ENCODE measurements around the gene CA14. TPM values are rescaled to one million over a fixed set of nuclear protein-coding genes. Genes with fewer than 3 reads are reported as not detected.

The CA14 gene
- total RNA-seq, 1 experiment from 2014 or later = 42.0 TPM

- Histone ChIP-seq H3K9me3 (ENCODE audit: control insufficient read depth, low read depth, low read length) (no peaks in the 10 kb centered on the region), H2AFZ (ENCODE audit: low read length) (no peak overlapping the region), H4K8ac (replicated peaks; ENCODE audit: insufficient read length, low read depth, low read length) (no peak overlapping the region), H3K14ac (ENCODE audit: insufficient read depth, low read length) (no peak overlapping the region), H2BK120ac (ENCODE audit: low read depth, low read length, poor library complexity, severe bottlenecking) (no peak overlapping the region), H3K9ac (ENCODE audit: extremely low read depth, insufficient read length, low read length) (no peak overlapping the region), H3K79me1 (ENCODE audit: insufficient read depth, low read depth, low read length, poor library complexity, severe bottlenecking) (no peaks in the 10 kb centered on the region), H3K4ac (ENCODE audit: low read depth, low read length) (no peak overlapping the region), H3T11ph (ENCODE audit: low read length) (no peak overlapping the region), H3K4me1 (ENCODE audit: insufficient read depth, low read length) (no peaks in the 10 kb centered on the region), H3K18ac (ENCODE audit: insufficient read length, low read depth, low read length) (no peak overlapping the region), H3K56ac (ENCODE audit: insufficient read length, low read depth, low read length) (no peak overlapping the region), H2BK15ac (ENCODE audit: low read depth, low read length) (no peak overlapping the region), H3K23me2 (ENCODE audit: insufficient read length, low read depth, low read length, poor library complexity, severe bottlenecking) (peaks cover 17% of the 10 kb centered on the region), H3K4me2 (ENCODE audit: insufficient read depth, insufficient read length, low read length) (no peak overlapping the region), H3K79me2 (ENCODE audit: insufficient read depth, low read length) (no peaks in the 10 kb centered on the region), H2BK20ac (ENCODE audit: low read depth, low read length, poor library complexity, severe bottlenecking) (no peak overlapping the region), H2AK5ac (ENCODE audit: insufficient read length, low read length) (no peak overlapping the region), H3K23ac (ENCODE audit: insufficient read length, low read depth, low read length) (no peak overlapping the region), H4K20me1 (ENCODE audit: control insufficient read depth, insufficient read depth, insufficient read length) (no peaks in the 10 kb centered on the region), H4K91ac (ENCODE audit: insufficient read length, low read depth, low read length) (no peak overlapping the region), H4K5ac (ENCODE audit: insufficient read length, low read depth, low read length) (no peak overlapping the region), H3K27me3 (ENCODE audit: insufficient read depth, low read length) (no peaks in the 10 kb centered on the region), H2BK12ac (ENCODE audit: insufficient read length, low read depth, low read length) (no peak overlapping the region), H2BK5ac (ENCODE audit: insufficient read length, low read length) (no peak overlapping the region), H3K27ac (ENCODE audit: insufficient read length, low read depth, low read length) (no peak overlapping the region)
- peaks cover 18% of the 10 kb centered on the region for H3K27me3 Mint-ChIP-seq (ENCODE audit: low read depth)
- H3K36me3 Mint-ChIP-seq (ENCODE audit: insufficient read depth in 1 of 3, low read depth in 3 of 3) = peaks cover 4 to 37% (median 22%) of the 10 kb centered on the region in 3 experiments; a peak in 6 of 7 replicates
- DNase-seq = no peak
- peak overlapping the region in 2 of 3 experiments; percentile 5 to 15; a peak in 2 of 7 replicates for H3K27ac Mint-ChIP-seq
- no peak for TF ChIP-seq CTCF (conservative IDR thresholded peaks at IDR 0.05)
- no CpG with 5 or more reads among the region's 6 CpGs for WGBS (ENCODE audit: extremely low coverage, insufficient read length, low lambda C conversion rate)
- H3K4me3 Mint-ChIP-seq = peak overlapping the region in 1 of 2 experiments; percentile 47; a peak in 3 of 5 replicates
- H3K9me3 Mint-ChIP-seq = no peaks in the 10 kb centered on the region; a peak in 2 of 5 replicates
- H3K4me1 Mint-ChIP-seq = peaks cover 22 to 27% of the 10 kb centered on the region in 2 experiments
Observed at GRCh38 chr1:150280138-150280707, 22.6 kb downstream of the CA14 start.

Data from H9 (cell line).